ENCODE data around the gene LYST.

DNA sequence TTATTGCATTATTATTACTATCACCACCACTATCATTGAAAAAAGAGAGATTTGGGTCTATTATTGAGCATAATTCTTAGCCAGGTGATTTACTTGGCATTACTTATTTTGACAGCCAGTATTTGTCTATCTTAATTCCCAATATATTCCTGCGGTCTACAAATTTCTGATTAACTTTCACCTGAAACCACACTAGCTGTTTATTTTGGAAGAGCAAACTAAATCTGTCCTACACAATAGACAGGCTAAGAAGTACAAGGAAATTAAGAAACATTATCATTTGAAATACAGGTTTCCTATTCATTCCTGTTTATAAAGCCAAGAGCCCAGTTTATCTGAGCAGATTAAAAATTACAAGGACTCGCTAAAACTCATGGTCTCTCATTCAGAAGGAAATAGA, 6.9 kb upstream of the LYST start:
- TF ChIP-seq, protein P1, sequence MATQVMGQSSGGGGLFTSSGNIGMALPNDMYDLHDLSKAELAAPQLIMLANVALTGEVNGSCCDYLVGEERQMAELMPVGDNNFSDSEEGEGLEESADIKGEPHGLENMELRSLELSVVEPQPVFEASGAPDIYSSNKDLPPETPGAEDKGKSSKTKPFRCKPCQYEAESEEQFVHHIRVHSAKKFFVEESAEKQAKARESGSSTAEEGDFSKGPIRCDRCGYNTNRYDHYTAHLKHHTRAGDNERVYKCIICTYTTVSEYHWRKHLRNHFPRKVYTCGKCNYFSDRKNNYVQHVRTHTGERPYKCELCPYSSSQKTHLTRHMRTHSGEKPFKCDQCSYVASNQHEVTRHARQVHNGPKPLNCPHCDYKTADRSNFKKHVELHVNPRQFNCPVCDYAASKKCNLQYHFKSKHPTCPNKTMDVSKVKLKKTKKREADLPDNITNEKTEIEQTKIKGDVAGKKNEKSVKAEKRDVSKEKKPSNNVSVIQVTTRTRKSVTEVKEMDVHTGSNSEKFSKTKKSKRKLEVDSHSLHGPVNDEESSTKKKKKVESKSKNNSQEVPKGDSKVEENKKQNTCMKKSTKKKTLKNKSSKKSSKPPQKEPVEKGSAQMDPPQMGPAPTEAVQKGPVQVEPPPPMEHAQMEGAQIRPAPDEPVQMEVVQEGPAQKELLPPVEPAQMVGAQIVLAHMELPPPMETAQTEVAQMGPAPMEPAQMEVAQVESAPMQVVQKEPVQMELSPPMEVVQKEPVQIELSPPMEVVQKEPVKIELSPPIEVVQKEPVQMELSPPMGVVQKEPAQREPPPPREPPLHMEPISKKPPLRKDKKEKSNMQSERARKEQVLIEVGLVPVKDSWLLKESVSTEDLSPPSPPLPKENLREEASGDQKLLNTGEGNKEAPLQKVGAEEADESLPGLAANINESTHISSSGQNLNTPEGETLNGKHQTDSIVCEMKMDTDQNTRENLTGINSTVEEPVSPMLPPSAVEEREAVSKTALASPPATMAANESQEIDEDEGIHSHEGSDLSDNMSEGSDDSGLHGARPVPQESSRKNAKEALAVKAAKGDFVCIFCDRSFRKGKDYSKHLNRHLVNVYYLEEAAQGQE (IDR thresholded peaks at IDR 0.05; ENCODE audit: low read depth, low read length), result no peak
- TF ChIP-seq FOXM1 (IDR thresholded peaks at IDR 0.05; ENCODE audit: low read depth), result no peak
- TF ChIP-seq, protein P2, sequence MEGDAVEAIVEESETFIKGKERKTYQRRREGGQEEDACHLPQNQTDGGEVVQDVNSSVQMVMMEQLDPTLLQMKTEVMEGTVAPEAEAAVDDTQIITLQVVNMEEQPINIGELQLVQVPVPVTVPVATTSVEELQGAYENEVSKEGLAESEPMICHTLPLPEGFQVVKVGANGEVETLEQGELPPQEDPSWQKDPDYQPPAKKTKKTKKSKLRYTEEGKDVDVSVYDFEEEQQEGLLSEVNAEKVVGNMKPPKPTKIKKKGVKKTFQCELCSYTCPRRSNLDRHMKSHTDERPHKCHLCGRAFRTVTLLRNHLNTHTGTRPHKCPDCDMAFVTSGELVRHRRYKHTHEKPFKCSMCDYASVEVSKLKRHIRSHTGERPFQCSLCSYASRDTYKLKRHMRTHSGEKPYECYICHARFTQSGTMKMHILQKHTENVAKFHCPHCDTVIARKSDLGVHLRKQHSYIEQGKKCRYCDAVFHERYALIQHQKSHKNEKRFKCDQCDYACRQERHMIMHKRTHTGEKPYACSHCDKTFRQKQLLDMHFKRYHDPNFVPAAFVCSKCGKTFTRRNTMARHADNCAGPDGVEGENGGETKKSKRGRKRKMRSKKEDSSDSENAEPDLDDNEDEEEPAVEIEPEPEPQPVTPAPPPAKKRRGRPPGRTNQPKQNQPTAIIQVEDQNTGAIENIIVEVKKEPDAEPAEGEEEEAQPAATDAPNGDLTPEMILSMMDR (IDR thresholded peaks at IDR 0.05), result no peak
- TF ChIP-seq EZH2phosphoT487 (IDR thresholded peaks at IDR 0.05; ENCODE audit: borderline replicate concordance, low read depth), result no peak
- TF ChIP-seq, protein P3, sequence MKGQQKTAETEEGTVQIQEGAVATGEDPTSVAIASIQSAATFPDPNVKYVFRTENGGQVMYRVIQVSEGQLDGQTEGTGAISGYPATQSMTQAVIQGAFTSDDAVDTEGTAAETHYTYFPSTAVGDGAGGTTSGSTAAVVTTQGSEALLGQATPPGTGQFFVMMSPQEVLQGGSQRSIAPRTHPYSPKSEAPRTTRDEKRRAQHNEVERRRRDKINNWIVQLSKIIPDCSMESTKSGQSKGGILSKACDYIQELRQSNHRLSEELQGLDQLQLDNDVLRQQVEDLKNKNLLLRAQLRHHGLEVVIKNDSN (IDR thresholded peaks at IDR 0.05; ENCODE audit: borderline replicate concordance, low read depth), result no peak
- no peak for TF ChIP-seq RCOR1 (IDR thresholded peaks at IDR 0.05; ENCODE audit: low read length)
- TF ChIP-seq, protein P4, sequence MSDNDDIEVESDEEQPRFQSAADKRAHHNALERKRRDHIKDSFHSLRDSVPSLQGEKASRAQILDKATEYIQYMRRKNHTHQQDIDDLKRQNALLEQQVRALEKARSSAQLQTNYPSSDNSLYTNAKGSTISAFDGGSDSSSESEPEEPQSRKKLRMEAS (IDR thresholded peaks at IDR 0.05; ENCODE audit: low read depth), result no peak
- no peak for TF ChIP-seq POLR2AphosphoS5 (IDR thresholded peaks at IDR 0.05; ENCODE audit: low read depth, low read length)
- no peak for TF ChIP-seq TEAD4 (IDR thresholded peaks at IDR 0.05; ENCODE audit: borderline replicate concordance, insufficient read depth)
- TF ChIP-seq FOXJ3 (CRISPR knock-in tag; IDR thresholded peaks at IDR 0.05), result no peak
- TF ChIP-seq SIN3A (IDR thresholded peaks at IDR 0.05; ENCODE audit: borderline replicate concordance, low read depth, low read length), result no peak
- TF ChIP-seq, protein P5, sequence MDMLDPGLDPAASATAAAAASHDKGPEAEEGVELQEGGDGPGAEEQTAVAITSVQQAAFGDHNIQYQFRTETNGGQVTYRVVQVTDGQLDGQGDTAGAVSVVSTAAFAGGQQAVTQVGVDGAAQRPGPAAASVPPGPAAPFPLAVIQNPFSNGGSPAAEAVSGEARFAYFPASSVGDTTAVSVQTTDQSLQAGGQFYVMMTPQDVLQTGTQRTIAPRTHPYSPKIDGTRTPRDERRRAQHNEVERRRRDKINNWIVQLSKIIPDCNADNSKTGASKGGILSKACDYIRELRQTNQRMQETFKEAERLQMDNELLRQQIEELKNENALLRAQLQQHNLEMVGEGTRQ (IDR thresholded peaks at IDR 0.05; ENCODE audit: borderline replicate concordance, low read depth, low read length), result no peak
- no peak for TF ChIP-seq EP300 (IDR thresholded peaks at IDR 0.05; ENCODE audit: borderline replicate concordance in 1 of 2, low read depth in 1 of 2, low read length in 1 of 2)
